SK-N-DZ (cell line): ENCODE results near the gene SH3PXD2B.
"Not testable (repeated sequence)": the region's sequence is repeated elsewhere in the genome, so short reads cannot be mapped to it uniquely, and the experiment has no call there.

Experiments used
- DNase-seq: peaks from one replicate; pipeline ENCODE4 v3.0.0-alpha.2; 2015; ENCODE audit warnings: low spot score

The SH3PXD2B gene

DNA sequence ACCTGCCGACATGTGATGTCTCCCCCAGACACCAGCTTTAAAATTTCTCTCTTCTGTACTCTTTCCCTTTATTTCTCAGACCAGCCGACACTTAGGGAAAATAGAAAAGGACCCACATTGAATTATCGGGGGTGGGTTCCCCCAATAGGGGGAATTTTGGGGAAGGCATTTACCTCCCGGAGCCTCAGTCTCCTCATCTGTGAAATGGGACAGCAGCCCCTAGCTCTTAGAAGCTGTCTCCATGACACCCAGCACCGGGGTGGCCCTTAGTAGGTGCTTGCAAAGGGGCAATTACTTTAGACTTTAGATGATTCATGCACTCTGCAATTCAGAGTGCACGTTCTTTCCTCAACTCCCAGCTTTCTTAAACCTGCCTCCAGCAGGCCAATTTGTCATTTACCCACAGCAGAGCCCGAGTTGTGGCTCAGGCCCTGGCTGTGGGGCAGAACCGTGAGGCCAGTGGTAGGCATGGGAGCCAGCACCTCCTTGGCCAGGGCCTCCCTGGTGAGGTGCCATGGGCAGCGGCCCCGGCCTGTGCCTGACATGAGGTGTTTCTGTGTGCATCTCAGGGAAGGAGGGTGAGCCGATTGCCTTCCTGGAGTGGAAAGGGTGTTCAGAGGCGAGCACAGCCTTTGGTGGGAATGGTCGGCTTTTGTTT is 51.7 kb downstream of the SH3PXD2B start:
- no peak for DNase-seq

DNA sequence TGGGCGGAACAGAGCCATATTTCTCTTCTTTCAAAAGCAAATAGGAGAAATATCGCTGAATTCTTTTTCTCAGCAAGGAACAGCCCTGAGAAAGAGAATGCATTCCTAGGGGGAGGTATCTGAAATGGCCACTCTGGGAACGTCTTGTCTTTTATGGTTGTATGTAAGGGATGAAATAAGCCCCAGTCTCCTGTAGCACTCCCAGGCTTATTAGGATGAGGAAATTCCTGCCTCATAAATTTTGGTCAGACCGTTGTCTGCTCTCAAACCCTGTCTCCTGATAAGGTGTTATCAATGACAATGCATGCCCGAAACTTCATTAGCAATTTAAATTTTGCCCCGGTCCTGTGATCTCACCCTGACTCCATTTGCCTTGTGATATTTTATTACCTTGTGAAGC is 52.3 kb downstream of the SH3PXD2B start:
- not testable (repeated sequence) for DNase-seq

DNA sequence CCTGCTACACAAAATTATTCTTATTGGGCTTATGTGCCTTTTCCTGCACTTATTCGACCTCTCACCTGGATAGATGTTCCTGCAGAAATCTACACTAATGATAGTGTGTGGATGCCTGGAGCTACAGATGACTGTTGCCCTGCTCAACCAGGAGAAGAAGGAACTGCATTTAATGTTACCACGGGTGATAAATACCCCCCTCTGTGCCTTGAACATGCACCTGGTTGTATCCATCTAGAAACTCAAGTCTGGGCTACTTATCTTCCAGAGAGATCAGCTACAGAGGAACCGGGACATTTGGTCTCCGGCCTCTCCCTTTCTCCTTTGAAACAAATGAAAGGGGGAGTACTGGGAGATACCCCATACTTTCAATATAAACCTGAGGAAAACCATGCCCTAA is 54.5 kb downstream of the SH3PXD2B start:
- no peak for DNase-seq

DNA sequence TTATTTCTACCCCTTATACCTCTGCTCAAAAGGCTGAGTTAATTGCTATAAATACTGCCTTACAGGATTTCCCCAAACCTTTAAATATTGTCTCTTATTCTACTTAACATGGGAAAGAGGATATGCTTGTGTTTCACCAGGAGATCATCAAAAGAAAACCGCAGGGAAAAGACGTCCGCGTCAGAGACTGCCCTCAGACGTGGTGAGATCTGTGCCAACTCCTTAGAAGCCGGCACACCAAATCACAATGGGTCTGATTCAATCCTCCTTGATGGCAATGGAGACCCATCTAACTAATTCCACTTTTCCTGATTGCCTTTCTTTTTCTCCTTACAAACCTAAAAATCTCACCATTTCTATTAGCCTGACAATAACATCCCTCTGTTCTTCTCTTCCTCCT is 55.0 kb downstream of the SH3PXD2B start:
- no peak for DNase-seq

DNA sequence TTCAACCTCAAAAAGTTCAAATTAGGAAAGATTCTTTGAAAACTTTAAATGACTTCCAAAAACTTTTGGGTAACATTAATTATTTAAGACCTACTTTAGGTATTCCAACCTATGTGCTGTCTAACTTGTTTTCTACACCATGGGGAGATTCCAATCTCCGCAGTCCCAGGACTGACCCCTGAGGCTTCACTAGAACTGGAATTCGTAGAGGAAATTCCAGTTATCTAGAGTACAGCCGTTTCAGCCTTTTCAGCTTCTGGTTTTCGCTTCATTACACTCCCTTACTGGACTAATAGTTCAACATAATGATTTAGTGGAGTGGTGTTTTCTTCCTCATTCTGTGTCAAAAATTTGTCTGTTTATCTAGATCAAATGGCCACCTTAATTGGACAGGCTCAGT is 55.7 kb downstream of the SH3PXD2B start:
- not testable (repeated sequence) for DNase-seq

DNA sequence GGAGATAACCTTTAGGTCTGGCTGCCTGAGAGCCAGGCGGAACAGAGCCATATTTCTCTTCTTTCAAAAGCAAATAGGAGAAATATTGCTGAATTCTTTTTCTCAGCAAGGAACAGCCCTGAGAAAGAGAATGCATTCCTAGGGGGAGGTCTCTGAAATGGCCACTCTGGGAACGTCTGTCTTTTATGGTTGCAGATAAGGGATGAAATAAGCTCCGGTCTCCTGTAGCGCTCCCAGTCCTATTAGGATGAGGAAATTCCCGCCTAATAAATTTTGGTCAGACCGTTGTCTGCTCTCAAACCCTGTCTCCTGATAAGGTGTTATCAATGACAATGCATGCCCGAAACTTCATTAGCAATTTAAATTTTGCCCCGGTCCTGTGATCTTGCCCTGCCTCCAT is 57.3 kb downstream of the SH3PXD2B start:
- DNase-seq = not testable (repeated sequence)

DNA sequence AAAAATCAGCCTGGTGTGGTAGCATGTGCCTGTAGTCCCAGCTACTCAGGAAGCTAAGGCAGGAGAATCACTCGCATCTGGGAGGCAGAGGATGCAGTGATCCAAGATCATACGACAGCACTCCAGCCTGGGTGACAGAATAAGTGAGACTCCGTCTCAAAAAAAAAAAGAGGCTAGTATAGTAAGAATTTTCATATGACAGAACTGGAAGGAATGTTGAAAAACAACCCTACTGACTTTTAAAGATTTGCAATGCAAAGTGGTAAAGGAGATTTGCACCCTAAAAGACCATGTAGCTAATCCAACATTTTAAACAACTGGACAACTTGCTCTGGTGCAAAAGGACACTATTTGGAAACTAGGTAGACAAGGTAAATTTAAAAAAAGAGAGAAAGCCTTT is 58.1 kb downstream of the SH3PXD2B start:
- DNase-seq = no peak

DNA sequence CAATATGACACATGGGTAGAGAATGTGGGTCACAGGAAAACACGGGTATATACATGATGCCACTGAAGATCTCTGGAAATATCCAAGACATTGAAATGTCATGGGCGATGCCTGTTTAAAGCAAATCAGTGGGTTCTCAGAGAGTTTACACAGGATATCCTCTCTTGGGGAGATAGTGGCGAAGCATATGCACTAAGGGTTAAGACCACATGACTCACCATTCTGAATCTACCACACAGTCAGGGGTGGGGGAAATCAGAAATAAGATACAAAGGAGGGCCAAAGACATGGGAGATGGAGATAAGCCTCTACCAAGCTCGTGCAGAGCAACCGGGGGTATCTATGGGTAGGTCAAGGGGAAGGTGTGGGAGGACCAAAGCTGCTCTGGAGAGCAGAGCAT is 58.8 kb downstream of the SH3PXD2B start:
- no peak for DNase-seq

DNA sequence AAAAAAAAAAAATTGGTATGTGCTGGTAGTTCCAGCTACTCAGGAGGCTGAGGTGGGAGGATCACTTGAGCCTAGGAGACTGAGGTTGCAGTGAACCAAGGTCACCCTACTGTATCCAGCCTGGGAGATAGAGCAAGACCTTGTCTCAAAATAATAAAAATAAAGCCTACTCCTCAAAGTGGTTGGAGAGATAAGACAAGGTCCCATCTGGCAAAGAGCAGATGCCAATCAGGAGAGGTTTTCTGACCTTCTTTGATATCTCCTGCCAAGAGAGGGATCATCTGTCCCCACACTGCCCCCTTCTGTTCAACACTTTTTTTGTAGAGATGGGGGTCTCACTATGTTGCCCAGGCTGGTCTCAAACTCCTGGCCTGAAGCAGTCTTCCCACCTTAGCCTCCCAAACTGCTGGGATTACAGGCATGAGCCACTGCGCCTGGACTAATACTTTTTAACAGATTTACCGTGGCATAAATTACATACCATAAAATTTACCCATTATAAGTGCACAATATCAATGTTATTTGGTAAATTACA is 64.7 kb downstream of the SH3PXD2B start:
- DNase-seq = no peak

DNA sequence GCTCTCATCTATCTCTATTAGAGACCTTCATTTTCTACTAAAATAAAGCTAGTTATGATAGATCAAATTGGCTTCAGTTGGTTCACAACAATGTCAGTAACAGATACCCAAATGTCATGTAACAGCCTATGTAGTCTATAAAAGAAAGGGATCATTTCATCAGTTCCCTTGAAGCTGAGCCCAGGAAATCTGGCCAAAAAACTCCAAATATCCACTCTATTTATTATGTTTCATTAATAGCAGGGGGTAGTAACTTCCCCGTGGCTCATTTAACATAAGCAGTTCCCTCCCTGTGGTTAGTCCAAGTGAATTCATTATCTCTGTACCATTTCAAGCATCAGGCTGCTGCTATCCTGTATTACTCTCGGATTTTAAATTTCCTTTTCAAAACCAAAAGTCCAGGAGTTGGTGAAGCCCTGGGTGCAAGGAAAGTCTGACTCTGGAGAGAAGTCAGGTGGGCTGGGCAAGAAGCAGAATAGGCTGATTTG is 66.0 kb downstream of the SH3PXD2B start:
- no peak for DNase-seq

DNA sequence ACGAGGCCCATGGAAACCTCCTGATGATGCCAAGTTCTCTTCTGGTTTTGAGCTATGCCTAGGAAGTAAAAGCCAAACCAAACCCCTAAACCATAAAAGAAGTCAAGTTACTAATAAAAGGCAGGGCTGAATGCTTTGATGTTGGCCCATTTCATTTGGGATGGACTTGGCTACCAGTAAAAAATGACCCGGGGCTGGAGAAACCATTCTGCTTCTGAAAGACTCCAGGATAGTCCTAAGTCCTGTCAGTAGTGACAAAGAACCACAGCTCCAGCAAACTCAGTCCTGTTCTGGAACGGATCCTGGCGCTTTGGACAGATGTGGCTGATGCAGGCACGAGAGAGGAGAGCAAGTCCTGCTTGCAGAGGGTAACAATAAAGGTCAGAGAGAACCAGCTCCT is 68.6 kb downstream of the SH3PXD2B start:
- no peak for DNase-seq

DNA sequence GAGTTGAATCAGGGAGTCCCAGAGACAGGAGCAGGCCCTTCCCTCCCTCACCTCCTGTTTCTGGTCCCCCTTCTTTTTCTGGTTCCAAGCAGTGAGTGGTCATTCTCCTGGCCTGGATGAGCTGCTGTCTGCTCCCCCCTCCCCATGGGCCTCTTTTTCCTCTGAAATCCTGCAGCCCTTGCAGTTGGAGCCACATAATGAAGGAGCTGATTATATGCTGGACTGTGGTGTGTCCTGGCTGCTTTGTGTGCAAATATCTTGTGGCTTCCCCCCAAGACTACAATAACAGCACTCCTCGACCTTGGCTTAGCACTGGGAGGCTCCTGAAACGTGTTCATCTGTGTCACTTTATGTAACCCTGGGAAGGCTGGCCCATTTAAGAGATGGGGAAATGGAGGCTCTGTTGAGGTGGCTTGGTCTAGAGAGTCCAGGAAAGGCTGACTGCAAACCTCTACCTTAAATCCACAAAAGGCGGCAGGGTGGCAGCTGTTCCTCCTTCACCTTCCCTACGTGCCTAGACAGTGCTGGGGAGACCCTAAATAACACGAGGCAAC is 69.2 kb downstream of the SH3PXD2B start:
- no peak for DNase-seq

DNA sequence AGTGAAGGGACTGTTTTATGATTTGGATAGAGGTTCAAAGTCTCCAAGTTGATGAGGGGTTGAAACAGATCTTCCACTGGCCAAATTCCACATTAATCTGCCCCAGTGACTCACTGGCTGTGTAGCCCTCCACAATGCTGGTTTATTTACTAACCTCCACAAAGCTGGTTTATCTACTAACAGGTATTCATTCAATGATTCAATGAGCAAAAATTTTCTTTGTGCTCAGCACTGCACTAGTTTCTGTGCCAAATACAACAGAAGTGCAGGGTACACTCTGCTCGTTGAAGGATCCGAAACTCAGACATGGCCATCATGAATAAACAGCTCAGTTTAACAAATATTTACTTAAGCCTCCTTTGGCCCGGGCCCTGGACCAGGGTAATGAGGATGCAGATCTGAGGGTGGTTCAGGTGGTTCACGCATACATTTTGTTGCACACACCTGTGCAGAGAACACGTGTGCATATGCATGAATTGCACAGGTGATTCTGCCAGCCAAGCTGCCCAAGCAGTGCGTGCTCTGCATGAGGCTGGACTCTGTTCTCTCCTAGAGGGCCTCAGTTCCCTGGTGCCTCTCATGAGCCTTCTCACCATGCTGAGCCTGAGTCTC is 71.0 kb downstream of the SH3PXD2B start:
- no peak for DNase-seq

DNA sequence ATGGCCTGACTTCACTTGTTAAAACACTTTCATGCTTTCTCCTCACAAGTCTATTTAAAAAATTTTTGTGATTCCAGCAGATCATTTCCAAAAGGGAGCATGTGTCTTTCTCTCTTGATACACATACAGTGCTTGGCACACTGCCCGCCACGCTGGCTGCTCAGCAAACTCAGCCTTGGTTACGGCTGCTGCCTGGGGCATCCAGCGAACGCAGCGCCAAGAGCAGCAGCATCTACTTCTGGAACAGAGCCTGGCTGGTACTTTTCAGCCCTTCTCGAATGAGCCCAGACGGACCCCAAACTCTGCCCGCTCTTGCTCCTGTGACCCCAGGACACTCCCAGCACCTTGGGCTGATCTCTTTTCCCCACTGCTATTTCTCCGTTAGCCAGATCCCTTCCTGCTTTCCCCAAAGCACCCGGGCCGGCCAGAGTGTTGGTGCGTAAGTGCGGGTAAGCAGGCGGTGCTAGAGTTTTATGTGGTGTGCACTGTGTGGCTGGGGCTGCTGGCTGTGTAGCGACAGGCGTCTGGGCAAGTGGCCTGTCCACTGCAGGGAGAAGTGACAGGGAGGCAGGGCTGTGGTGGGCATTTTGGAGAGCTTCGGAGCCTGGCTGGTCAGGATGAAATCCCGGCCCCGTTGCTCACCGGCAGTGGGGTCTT is 73.2 kb downstream of the SH3PXD2B start:
- no peak for DNase-seq

DNA sequence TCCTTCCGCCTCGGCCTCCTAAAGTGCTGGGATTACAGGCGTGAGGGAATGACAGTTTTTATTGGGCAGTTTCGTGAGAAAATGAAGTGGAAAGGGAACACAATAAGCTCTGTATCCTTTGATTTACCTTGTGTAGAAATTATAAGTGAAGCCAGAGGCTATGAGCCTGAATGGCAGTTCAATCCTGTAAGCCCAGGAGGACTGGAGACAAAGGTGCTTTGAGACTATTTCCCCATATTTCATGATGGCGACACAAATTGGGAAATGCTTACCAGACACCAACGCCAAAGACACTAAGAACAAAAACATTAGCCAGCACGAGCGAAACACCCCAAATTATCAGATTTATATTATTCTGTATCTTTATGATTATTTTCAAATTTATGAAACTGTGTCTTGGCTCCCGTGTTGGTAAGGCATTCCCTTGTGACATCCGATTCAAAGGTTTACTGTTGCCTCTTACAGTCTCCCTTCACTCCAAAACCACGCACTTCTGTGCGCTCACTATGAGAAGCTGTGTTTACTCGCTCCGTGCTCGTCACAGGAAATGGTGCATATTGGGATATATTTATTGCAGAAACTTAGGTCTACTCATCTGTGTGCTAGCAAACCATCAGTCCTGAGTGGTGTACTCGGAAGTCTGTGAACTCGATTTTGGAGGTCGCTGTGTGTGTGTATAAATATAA is 73.9 kb downstream of the SH3PXD2B start:
- no peak for DNase-seq

DNA sequence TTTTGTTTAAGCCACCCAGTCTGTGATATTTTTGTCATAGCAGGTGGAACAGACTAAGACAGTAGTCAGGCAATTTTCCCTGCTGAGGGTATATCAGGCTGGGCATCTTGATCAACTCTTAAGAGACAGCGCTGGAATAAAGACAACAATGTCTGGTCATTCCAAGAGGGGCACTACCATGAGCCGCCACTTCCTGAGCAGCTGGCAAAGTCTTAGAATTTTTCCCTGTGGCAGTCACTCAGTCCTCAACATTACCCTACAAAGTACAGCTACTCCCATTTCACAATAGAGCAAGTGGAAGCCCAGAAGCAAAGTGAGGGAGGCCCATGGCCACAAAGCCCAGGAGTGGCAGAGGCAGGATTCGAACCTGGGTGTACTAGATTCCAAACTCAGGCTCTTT is 74.8 kb downstream of the SH3PXD2B start:
- no peak for DNase-seq

DNA sequence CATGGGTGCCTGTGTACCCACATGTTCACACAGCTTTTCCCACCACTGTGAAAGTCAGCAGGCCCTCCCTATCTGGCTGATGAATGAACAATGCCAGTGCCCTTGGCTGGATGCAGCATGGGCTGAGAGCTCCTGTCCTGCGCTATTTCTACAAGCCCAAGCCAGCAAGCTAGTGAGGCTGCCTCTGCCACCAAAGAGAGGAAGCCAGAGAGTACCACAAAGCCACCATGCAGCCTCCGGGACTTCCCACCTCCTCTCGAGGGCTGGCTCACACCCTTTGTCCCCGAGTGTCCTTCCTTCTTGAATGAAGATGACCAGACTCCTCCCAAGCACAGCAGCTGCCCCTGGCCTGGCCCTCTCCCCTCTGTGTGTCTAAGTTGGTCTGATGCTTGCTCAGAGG is 76.5 kb downstream of the SH3PXD2B start:
- no peak for DNase-seq

DNA sequence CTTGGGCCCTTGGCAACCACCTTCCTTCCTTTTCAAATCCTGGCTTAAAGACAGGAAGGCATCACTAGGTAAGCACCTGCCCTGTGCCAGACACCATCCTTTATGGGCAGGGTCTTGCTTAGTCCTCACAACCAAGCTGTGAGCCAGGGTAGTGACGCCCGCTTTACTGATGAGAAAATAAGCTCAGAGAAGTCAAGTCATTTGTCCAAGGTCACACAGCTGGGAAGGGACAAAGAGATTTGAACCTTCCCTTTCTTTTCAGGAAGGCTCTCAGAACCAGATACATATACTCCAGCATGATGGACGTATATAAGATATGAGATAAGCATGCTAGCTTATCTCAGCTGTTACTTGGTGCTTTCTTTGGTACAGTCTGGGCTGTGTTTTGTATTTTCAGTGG is 76.9 kb downstream of the SH3PXD2B start:
- no peak for DNase-seq

DNA sequence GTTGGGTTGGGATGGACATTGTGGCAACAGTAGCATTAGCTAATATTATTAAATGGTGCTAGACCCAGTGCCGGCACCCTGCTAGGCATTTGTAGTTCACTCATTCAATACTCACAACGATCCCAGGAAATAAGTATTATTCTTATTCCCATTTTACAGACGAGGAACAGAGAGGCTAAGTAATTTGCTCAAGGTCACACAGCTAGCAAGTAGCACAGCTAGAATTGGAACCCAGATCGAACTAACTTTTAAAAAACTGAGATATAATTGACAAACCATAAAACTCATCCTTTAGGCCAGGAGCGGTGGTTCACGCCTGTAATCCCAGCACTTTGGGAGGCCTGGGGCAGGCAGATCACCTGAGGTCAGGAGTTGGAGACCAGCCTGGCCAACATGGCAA is 79.5 kb downstream of the SH3PXD2B start:
- DNase-seq = no peak

DNA sequence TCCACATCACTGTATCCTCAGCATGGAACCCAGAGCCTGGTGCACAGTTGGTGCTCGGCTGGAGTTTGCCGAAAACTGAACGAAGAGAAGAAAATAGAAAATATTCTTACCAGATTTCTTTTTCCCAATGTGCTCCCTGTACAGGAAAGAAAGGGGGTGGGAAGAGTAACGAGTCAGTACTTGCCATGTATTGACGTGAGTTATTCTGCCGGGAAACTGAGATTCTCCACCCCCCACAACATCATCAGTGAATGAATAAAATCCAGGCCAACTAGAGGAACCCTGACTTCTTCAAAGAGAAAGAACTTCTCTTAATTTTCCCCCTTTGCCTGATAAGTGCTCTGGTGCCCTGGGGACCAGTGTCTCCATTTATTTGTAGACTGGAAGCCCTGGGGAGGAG is 80.6 kb downstream of the SH3PXD2B start:
- DNase-seq = no peak

DNA sequence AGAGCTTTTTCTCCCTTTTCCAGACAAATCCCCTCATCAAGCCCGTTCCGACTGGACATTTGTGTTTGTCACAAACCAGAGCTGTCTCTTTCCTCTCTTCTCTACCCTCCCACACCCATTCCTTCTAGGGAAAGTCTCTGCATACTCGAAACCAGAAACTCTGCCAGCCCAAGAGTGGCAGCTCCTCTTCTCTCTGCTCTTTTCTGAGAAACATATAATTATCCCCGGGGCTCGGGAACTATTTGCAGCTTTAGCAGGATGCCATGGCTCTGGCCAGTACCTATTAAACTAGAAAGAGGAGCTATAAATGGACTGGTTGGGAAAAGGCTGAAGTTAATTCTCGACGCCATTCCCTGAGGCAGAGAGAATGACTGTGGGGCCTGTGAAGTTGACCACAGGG is 82.6 kb downstream of the SH3PXD2B start:
- DNase-seq = no peak
